PC-9 (cell line): Measurements from ENCODE around the gene ADCY2. TPM values are rescaled to one million over a fixed set of nuclear protein-coding genes. Genes with fewer than 3 reads are reported as not detected.

Experiments
- BruUV-seq: library from RNA; stranded (reverse); fragments of 400-500 nt; replicated peaks from 2 replicates; lab custom pipeline; 2021; lab: Mats Ljungman, UMichigan
- CTCF ChIA-PET: fragments of 300-600 bp; sonication (Branson Sonifier 250); formaldehyde crosslinking; loops from one replicate; lab custom pipeline; 2022; ENCODE audit warnings: antibody characterized with exemption; lab: Charles Lee
- POLR2A ChIA-PET: fragments of 300-600 bp; sonication (Branson Sonifier 250); formaldehyde crosslinking; loops from one replicate; lab custom pipeline; 2022; ENCODE audit warnings: antibody characterized with exemption; ENCODE audit not compliant: unreplicated experiment; lab: Charles Lee
- DNase-seq, 2 experiments: peaks; one replicate each; pipeline versions ENCODE4 v3.0.0 to v3.0.0-alpha.2; 2015 to 2022; ENCODE audit warnings: mixed read lengths in 1 of 2
- H2AFZ ChIP-seq: fragments of 200-600 bp; sonication (generic); 2 replicates; pipeline ENCODE4 v1.8.1; 2017; ENCODE audit warnings: antibody characterized with exemption
- H3F3A ChIP-seq: fragments of 200-600 bp; sonication (generic); 2 replicates; pipeline ENCODE4 v1.8.1; 2017; ENCODE audit warnings: antibody characterized with exemption, mild to moderate bottlenecking, low read depth; ENCODE audit not compliant: insufficient read depth
- H3K27ac ChIP-seq: fragments of 200-600 bp; sonication (generic); 2 replicates; pipeline ENCODE4 v1.6.1; 2016; ENCODE audit warnings: mixed run types
- H3K27me3 ChIP-seq: fragments of 200-600 bp; sonication (generic); 2 replicates; pipeline ENCODE4 v1.6.1; 2016; ENCODE audit warnings: low read depth, mixed run types; ENCODE audit not compliant: insufficient read depth
- H3K36me3 ChIP-seq: fragments of 200-600 bp; sonication (generic); 2 replicates; pipeline ENCODE4 v1.6.1; 2016; ENCODE audit warnings: low read depth, mixed run types
- H3K4me1 ChIP-seq: fragments of 200-600 bp; sonication (generic); replicated peaks from 2 replicates; pipeline ENCODE4 v1.6.1; 2016; ENCODE audit warnings: mixed run types; ENCODE audit not compliant: insufficient read depth
- H3K4me2 ChIP-seq: fragments of 200-600 bp; sonication (generic); 2 replicates; pipeline ENCODE4 v1.6.1; 2017; ENCODE audit warnings: mixed run types
- H3K4me3 ChIP-seq: fragments of 200-600 bp; sonication (generic); 2 replicates; pipeline ENCODE4 v1.6.1; 2016; ENCODE audit warnings: mixed run types
- H3K79me2 ChIP-seq: fragments of 200-600 bp; sonication (generic); 2 replicates; pipeline ENCODE4 v1.6.1; 2017; ENCODE audit warnings: low read depth, mixed run types
- H3K9me2 ChIP-seq: fragments of 200-600 bp; sonication (generic); 2 replicates; pipeline ENCODE4 v1.8.1; 2017; ENCODE audit warnings: mild to moderate bottlenecking; ENCODE audit not compliant: insufficient read depth
- H3K9me3 ChIP-seq: fragments of 200-600 bp; sonication (generic); 2 replicates; pipeline ENCODE4 v1.8.1; 2016; ENCODE audit warnings: low read depth; ENCODE audit not compliant: insufficient read depth
- H4K20me1 ChIP-seq: fragments of 200-600 bp; sonication (generic); 2 replicates; pipeline ENCODE4 v1.8.1; 2017; ENCODE audit not compliant: insufficient read depth
- EZH2 ChIP-seq: fragments of 200-600 bp; sonication (generic); IDR thresholded peaks from 2 replicates; pipeline ENCODE4 v1.8.0; 2017; ENCODE audit warnings: antibody characterized with exemption, low read depth
- intact Hi-C: fragments of 100-400 bp; cut with micrococcal nuclease; formaldehyde crosslinking; loops from one replicate; pipeline ENCODE4 v1.10.0; 2022; ENCODE audit not compliant: unreplicated experiment
- total RNA-seq: library from RNA; stranded (reverse); gene quantifications from 2 replicates; pipeline ENCODE4 v1.2.3, GENCODE V29; 2021
- TF ChIP-seq, protein P1 (sequence below): fragments of 200-600 bp; sonication (generic); conservative IDR thresholded peaks from 2 replicates; pipeline ENCODE4 v1.6.1; 2017; ENCODE audit warnings: mixed run types, antibody characterized with exemption, mild to moderate bottlenecking, moderate library complexity

ADCY2 gene
- total RNA-seq, 1 experiment from 2014 or later, result not detected

DNA sequence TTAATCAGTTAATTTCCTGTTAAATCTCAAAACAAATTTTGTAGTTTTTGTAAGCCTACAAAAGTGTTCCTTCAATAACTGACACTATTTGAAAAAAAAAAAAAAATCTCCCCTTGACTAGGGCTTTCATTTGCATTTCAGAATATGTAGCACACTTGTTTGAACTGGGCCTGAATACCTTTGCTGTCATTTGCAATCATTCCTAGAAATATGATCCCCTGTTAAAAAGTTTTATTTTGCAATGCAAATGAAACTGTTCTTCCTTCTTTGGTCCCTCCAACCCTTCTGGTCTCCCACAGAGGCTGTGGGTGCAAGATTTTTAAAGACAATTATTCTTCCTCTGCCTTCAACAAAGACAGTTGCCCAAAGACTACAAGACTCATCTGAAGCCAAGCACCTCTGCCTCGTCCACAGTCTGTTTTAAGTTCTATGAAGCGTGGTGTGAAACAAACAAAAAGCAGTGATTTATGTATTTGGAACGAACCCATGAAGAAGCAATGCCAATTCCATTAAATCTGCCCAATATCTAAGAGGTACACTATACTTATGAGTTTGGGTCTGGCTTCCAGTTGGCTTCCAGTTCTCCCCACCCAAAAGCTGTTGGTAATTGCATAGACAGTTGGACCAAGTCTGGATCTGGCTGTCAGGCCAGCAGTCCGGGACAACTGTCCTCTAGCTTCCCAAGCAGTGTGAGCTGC, 388.9 kb downstream of the ADCY2 start:
- Histone ChIP-seq H3K79me2 (no peaks in the 10 kb centered on the region), H3K27me3 (peaks cover 87% of the 10 kb centered on the region), H3K4me2 (no peak overlapping the region), H3K36me3 (no peaks in the 10 kb centered on the region), H3K27ac (no peak overlapping the region), H3F3A (no peaks in the 10 kb centered on the region), H3K9me3 (no peaks in the 10 kb centered on the region), H3K4me3 (no peak overlapping the region), H4K20me1 (no peaks in the 10 kb centered on the region), H3K9me2 (no peaks in the 10 kb centered on the region), H3K4me1 (no peaks in the 10 kb centered on the region), H2AFZ (no peak overlapping the region)
- ChIA-PET CTCF (no interaction called here), POLR2A (no interaction called here)
- intact Hi-C loops, result no loop called here
- no peak for DNase-seq
- no peak for TF ChIP-seq EZH2
- TF ChIP-seq, protein P1, sequence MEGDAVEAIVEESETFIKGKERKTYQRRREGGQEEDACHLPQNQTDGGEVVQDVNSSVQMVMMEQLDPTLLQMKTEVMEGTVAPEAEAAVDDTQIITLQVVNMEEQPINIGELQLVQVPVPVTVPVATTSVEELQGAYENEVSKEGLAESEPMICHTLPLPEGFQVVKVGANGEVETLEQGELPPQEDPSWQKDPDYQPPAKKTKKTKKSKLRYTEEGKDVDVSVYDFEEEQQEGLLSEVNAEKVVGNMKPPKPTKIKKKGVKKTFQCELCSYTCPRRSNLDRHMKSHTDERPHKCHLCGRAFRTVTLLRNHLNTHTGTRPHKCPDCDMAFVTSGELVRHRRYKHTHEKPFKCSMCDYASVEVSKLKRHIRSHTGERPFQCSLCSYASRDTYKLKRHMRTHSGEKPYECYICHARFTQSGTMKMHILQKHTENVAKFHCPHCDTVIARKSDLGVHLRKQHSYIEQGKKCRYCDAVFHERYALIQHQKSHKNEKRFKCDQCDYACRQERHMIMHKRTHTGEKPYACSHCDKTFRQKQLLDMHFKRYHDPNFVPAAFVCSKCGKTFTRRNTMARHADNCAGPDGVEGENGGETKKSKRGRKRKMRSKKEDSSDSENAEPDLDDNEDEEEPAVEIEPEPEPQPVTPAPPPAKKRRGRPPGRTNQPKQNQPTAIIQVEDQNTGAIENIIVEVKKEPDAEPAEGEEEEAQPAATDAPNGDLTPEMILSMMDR, result no peak
- no TSS peak for BruUV-seq

DNA sequence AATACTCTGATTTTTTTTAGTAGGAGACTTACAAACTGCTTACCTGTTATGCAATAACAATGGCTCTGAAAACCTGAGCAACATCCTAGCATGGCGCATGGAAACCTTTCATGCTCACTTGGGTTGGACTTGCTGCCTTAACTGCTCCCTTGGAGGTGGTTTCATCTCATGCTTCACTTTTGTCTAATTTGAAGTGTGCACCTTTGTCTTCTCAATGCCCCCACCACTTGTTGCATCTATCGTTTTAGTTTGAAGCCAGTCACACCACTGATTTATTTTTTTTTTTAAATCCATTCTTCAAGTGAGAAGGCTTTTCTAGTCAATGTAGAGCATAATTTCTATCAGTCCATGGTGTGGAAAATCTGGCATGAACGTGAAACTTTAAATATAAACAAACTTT, 391.8 kb downstream of the ADCY2 start:
- Histone ChIP-seq H3F3A (no peaks in the 10 kb centered on the region), H3K9me3 (no peaks in the 10 kb centered on the region), H4K20me1 (no peaks in the 10 kb centered on the region), H3K9me2 (no peaks in the 10 kb centered on the region), H3K4me2 (no peak overlapping the region), H3K4me1 (no peaks in the 10 kb centered on the region), H3K4me3 (no peak overlapping the region), H3K27ac (no peak overlapping the region), H2AFZ (no peak overlapping the region), H3K27me3 (peaks cover 86% of the 10 kb centered on the region), H3K79me2 (no peaks in the 10 kb centered on the region), H3K36me3 (no peaks in the 10 kb centered on the region)
- BruUV-seq, result no TSS peak
- no peak for DNase-seq
- intact Hi-C loops, result no loop called here
- no peak for TF ChIP-seq EZH2
- TF ChIP-seq, protein P1, result no peak
- ChIA-PET POLR2A (no interaction called here), CTCF (no interaction called here)

DNA sequence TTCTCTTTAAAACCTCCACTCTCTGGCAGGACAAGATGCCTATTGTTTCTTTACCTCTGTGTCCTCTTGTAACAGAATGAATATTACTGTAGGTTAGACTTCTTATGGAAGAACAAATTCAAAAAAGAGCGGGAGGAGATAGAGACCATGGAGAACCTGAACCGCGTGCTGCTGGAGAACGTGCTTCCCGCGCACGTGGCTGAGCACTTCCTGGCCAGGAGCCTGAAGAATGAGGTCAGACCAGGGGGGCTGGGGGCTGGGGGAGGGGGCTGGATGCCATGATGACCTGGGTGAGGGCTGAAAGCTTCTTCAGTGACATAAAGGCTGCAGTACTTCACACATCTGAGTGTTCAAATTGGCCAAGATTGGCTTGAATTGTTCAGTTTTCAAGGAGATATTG, 393.6 kb downstream of the ADCY2 start:
- no peaks in the 10 kb centered on the region for H3K9me2 ChIP-seq
- H3K9me3 ChIP-seq, result no peaks in the 10 kb centered on the region
- POLR2A ChIA-PET, result no interaction called here
- TF ChIP-seq, protein P1, result no peak
- TF ChIP-seq EZH2, result no peak
- no TSS peak for BruUV-seq
- no peak overlapping the region for H3K27ac ChIP-seq
- no peak overlapping the region for H3K4me3 ChIP-seq
- no peaks in the 10 kb centered on the region for H3K4me1 ChIP-seq
- intact Hi-C loops, result no loop called here
- H3K79me2 ChIP-seq, result no peaks in the 10 kb centered on the region
- no peak for DNase-seq
- CTCF ChIA-PET, result no interaction called here
- no peaks in the 10 kb centered on the region for H4K20me1 ChIP-seq
- H3F3A ChIP-seq, result no peaks in the 10 kb centered on the region
- peaks cover 95% of the 10 kb centered on the region for H3K27me3 ChIP-seq
- H3K36me3 ChIP-seq, result no peaks in the 10 kb centered on the region
- no peak overlapping the region for H3K4me2 ChIP-seq
- no peak overlapping the region for H2AFZ ChIP-seq
